HG03432 (cell line): ENCODE measurements around the gene CACNG8.

ENCODE experiments used
- ATAC-seq: cut with Tn5 transposase; IDR thresholded peaks from one replicate; pipeline ENCODE4 v1.9.1; 2021; ENCODE audit warnings: mild to moderate bottlenecking, moderate library complexity; ENCODE audit not compliant: unreplicated experiment

Gene CACNG8

DNA sequence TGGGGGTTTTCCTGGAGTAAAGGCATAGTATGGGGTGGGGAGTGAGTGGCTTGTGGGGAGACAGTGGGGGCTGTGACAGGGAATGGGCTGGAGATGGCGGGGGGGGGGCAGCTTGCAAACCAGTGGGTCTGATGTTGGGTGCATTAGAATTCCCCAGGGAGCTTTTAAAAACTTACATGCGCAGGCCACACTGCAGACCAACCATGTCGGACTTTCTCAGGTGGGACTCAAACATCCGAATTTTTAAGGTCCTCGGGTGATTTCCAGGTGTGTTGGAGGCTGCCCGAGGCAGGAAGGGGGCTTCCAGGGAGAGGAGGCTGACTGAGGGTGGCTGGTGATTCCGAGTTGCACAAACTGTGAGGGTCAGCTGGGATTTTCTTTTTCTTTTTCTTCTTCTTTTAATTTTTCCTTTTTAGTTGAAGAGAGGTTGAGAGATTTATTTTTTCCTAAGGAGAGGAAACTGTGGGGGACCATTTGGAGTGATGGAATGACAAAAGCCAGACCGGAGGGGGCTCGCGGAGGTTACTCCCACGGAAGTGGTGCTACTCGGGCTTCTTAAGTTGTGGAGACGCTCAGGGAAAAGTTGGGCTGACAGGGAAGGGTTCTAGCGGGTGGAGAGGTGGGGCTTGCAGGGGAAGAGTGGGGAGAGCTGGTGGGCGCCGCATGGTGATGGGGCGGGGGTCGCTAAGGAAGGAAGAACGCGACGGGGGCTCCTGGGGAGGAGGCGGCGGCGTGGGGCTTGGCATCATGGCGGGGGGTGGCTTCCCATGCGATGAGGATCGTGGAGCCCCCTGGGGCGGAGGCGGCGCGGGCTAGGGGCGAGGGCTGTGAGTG lies 997 bp upstream of the CACNG8 start:
- ATAC-seq = no peak

GRCh38 chr19:53965091-53965490 lies 2.4 kb downstream of the CACNG8 start:
- no peak for ATAC-seq

DNA sequence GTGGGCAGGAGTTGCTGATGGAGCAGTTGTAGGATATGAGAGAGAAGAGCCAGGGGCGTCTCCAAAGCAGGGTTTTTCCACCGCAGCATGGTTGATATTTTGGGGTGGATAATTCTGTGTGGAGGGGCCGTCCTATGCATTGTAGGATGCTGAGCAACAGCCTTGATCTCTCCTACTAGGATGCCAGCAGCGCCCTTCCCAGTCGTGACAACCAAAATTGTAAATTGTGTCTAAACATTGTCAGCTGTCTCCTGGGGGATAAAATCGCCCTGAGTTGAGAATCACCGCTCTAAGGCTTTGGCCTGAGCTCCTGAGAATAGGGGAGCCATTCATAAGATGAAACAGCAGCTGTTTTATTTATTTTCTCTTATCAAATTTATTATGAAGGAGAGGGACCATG lies 4.2 kb downstream of the CACNG8 start:
- ATAC-seq = no peak

- no peak for ATAC-seq
Measured at GRCh38 chr19:53969366-53969765, 6.6 kb downstream of the CACNG8 start.

GRCh38 chr19:53971673-53972072 lies 8.9 kb downstream of the CACNG8 start:
- no peak for ATAC-seq

DNA sequence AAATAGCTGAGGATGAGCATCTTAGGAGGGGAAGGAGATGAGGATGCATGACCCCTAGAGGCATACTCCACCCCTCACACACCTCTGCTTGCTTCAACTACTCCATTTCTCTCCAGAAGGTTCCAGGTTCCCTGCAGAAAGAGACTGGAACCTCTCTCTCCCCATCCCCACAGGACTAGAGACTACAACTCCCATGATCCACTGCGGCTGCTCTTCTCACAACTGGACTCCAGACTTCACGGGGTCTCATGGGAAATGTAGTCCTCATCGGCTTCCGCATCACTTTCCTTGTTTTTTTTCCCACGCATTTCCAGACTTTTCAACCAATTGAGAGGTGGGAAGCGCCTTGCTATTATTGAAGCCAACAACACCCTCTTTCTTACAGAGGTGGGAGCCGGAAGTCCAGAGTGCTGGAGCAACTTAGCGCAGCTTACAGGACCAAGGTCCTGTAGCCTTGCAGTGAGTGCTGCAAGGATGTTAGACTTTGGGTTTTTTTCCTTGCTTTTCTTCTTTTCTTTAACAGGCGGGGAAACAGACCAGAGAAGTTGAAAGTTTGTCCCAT lies 14.8 kb downstream of the CACNG8 start:
- no peak for ATAC-seq

GRCh38 chr19:53977991-53978731 lies 15.4 kb downstream of the CACNG8 start:
- ATAC-seq = no peak

GRCh38 chr19:53978975-53979801 lies 16.5 kb downstream of the CACNG8 start:
- no peak for ATAC-seq

DNA sequence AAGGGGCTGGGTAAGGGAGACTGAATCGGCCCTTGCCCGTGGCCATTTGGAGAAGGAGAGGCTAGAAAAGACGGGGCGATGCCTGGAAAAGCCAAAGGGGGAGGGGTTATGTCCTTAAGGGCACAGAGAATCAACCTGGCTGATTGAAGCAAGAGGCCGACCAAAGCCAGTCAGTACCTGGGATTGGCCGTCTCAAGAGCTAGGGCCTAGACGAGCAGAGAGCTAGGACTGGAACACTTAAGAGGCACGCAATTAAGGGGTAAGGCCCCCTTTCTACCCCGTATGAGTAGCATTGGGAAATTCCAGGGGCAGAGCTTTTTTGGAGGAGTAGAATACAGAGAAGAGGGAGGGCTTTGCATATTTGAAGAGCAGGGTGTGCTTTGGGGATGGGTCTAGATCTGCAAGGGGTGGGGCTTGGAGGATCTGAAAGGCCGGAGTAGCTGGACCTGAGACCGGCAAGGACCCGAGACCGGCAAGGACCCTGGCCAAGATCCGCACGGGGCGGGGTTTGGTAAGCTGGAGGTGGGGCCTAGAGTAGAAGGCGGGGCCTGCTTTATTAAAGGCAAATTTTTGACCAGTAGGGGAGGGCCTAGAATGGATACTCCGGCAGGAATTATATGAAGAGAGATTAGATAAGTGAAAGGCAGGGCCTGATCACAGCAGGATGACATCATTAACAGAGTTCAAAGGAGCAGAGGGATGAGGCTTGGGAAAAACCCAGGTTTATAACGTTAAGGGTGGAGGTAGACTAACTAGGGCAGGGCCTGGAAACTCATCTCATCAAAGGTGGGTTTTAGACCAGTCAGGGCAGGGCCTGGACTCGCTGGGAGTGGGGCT lies 18.0 kb downstream of the CACNG8 start:
- ATAC-seq = no peak

GRCh38 chr19:53981376-53981951 lies 18.7 kb downstream of the CACNG8 start:
- ATAC-seq = no peak

DNA sequence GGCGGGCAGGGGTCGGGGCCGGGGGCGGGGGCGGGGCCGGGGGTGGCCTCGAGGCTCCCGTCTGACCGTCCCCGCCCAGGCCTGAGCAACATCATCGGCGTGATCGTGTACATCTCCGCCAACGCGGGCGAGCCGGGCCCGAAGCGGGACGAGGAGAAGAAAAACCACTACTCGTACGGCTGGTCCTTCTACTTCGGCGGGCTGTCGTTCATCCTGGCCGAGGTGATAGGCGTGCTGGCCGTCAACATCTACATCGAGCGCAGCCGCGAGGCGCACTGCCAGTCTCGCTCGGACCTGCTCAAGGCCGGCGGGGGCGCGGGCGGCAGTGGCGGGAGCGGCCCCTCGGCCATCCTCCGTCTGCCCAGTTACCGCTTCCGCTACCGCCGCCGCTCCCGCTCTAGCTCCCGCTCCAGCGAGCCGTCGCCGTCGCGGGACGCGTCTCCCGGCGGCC lies 19.3 kb downstream of the CACNG8 start:
- no peak for ATAC-seq

DNA sequence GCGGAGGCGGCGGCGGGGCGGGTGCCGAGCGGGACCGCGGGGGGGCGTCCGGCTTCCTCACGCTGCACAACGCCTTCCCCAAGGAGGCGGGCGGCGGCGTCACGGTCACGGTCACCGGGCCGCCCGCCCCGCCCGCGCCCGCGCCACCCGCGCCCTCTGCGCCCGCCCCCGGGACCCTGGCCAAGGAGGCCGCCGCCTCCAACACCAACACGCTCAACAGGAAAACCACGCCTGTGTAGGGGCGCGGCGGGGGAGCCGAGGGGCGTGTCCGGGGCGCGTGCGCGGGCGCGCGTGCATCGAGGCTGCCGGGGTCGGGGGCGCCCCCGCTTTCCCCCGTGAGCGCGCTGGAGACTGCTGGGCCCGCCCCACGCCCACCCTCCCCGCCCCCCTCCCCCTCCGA lies 19.9 kb downstream of the CACNG8 start:
- ATAC-seq = no peak

DNA sequence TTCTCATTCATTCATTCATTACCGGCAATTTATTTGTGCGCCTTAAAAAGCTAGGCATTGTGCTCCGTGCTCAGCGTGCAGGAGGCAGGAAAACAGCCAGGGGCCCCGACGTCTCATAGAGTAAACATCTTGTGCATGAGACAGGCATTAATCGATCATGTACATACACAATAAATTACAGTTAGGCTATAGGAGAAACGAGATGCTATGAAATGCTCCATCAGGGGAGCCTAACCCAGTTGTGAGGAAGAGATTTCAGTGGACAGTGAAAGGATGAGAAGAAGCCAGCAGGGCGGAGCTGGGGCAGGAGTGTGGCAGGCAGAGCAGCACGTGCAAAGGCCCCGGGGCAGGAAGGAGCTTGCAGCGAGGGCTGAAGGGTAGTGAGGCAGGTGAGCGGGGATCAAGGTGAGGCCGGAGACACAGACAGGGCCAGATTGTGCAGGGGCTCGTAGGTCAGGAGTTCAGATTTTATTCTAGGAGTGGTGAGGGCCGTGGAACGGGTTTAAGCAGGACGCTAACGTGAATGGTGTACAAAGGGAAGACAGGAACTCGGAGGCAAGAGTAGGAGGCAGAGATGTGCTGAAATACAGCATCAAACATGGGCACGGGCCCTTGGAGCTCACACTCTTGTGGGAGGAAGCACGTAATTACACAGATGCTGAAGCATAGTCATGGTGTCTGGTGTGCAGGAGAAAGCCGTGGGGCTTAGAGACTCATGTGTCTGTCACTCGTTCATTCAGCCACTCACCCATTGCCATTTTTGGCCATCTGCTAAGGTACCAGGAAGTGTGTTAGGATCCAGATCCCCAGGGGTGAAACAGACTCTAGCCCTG lies 20.9 kb downstream of the CACNG8 start:
- ATAC-seq = no peak

- ATAC-seq = no peak
Measured at GRCh38 chr19:53985863-53986262, 23.1 kb downstream of the CACNG8 start.

DNA sequence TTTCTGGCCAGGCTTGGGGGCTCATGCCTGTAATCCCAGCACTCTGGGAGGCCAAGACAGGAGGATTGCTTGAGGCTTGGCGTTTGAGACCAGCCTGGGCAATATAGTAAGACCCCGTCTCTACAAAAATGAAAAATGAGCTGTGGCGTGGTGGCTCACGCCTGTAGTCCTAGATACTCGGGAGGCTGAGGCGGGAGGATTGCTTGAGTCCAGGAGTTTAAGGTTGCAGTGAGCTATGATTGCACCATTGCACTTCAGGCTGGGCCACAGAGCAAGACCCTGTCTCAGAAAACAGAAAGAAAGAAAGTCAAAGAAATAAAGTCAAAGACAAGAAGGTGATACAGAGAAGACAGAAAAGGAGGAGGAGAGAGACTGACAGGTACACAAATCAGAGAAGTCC lies 26.2 kb downstream of the CACNG8 start:
- ATAC-seq = no peak

DNA sequence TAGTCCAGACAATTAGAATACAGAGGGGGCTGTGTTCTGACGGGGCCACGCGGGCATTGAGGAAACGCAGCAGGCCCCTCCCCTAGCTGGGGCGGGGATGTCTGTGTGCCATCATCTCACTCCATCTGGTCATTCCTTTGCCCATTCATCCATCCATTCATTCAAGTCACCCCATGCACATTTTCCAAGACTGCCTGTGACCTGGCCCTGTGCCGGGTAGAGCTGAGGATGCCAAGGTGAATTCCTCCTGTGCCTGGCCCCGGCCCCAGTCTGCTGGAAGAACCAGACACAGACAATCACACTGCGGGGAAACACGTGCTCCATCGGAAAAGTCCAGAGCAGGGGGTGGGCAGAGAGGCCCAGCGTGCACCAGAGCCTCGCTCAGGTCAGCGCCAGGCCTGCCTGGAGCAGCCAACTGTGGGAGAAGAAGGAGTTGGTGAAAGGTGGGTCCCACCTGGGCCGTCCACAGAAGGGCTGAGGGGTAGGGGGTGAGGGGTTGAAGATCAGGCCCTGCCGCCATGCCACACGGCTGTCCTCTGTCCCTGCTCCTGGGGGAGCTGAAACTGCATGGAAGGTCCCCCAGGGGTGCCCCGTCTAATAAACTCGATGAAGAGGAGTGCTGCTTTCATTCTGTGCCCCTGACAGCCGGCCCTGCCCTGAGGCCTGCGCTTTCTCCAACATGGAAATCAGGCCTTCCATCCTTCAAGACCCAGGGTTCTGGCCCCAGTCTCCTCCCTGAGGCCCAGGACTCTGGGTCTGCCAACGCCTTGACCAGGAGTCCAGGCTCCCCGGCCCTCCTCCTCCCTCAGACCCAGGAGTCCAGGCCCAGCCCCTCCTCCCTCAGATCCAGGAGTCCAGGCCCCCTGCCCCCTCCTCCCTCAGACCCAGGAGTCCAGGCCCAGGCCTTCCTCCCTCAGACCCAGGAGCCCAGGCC lies 27.1 kb downstream of the CACNG8 start:
- no peak for ATAC-seq

- ATAC-seq = no peak
Measured at GRCh38 chr19:53991224-53992113, 28.7 kb downstream of the CACNG8 start, which contains the start of gene CACNG6. TSS of gene CACNG6 (plus strand) at chr19:53991637. CDS start at chr19:53992878, 1,241 bp downstream.
